Psoas muscle (tissue), 8 donors: Measurements from ENCODE around the gene HECW1. TPM values are rescaled to one million over a fixed set of nuclear protein-coding genes. Genes with fewer than 3 reads are reported as not detected.
A peak's percentile ranks its signal among the peaks of the same experiment; 100 is the strongest.

Experiments
- ATAC-seq, 4 donors: fragments of 200-7000 bp; cut with Tn5 transposase; one replicate each; pipeline ENCODE4 v1.9.1; 2020; ENCODE audit warnings: moderate library complexity in 3 of 4, mild to moderate bottlenecking in 2 of 4
- DNase-seq, 2 donors: peaks; one replicate each; pipeline ENCODE4 v3.0.0-alpha.2; 2020
- H3K27ac ChIP-seq: fragments of 200-600 bp; one replicate; pipeline ENCODE4 v1.8.0; 2022
- H3K27me3 ChIP-seq, 3 donors: fragments of 200-600 bp in 1 of 3; one replicate each; pipeline versions ENCODE4 v1.6.1 to v1.8.0; 2013 to 2022; ENCODE audit warnings: low read length in 2 of 3, mild to moderate bottlenecking in 2 of 3, moderate library complexity in 1 of 3; ENCODE audit not compliant: insufficient read depth in 3 of 3
- H3K36me3 ChIP-seq, 2 donors: fragments of 200-600 bp in 1 of 2; one replicate each; pipeline versions ENCODE4 v1.6.1 to v1.8.0; 2013 to 2022; ENCODE audit warnings: low read depth in 1 of 2, mild to moderate bottlenecking in 1 of 2, moderate library complexity in 1 of 2; ENCODE audit not compliant: insufficient read depth in 1 of 2
- H3K4me1 ChIP-seq: fragments of 200-600 bp; one replicate; pipeline ENCODE4 v1.8.0; 2022
- H3K4me3 ChIP-seq: fragments of 200-600 bp; one replicate; pipeline ENCODE4 v1.8.0; 2022; ENCODE audit warnings: mild to moderate bottlenecking
- H3K9me3 ChIP-seq: fragments of 200-600 bp; one replicate; pipeline ENCODE4 v1.8.0; 2022
- CTCF ChIP-seq: fragments of 200-600 bp; IDR thresholded peaks from one replicate; pipeline ENCODE4 v1.8.0; 2022; ENCODE audit warnings: antibody characterized with exemption
- WGBS, 3 donors: extraction: QIAGEN DNeasy Blood & Tissue Kit; methylation state at CpG; one replicate each; pipeline versions ENCODE4 v1.1.6 to v1.1.7; 2013; 5-methylcytosine and 5-hydroxymethylcytosine counted together
- intact Hi-C, 2 donors: fragments of 100-400 bp; cut with DNase I; formaldehyde crosslinking; loops; one replicate each; pipeline versions ENCODE4 v1.11.0 to v1.14.2; 2022
- polyA plus RNA-seq, 3 donors: library from polyadenylated mRNA; stranded (reverse); fragments of 200-250 nt; gene quantifications; one replicate each; pipeline ENCODE4 v1.2.3, GENCODE V29; 2013
- total RNA-seq, 4 donors: library from RNA; stranded (reverse); fragmentation: NEBNext Ultra II Directional in 2 of 4; extraction: Animal tissue kit (Norgen Biotek cat#: 25700) in 2 of 4; gene quantifications; one replicate each; pipeline versions ENCODE4 v1.2.1 to v1.2.4, GENCODE V29; 2021 to 2023
- donor health status: healthy with polysubstance abuse.
- donor health status: DM: no; HTN: no; CAD: no; lungs with moderate emphysema.
- donor health status: Bipolar disorder and iron deficiency.
- donor health status: healthy.
- donor health status: DM: yes; HTN: yes; CAD: no.
- donor health status: DM: no; HTN: no; CAD: no.
- donor health status: DM: no; HTN: no; CAD: no.
- donor health status: DM: yes; HTN: yes; CAD: no.

The HECW1 gene
- total and polyA plus RNA-seq, 7 donors, result 0.07 to 2.8 (median 1.0) TPM

GRCh38 chr7:43148161-43148731, 35.8 kb downstream of the HECW1 start:
- H3K36me3 ChIP-seq, result no peaks in the 10 kb centered on the region
- intact Hi-C loops, result no loop called here
- H3K4me1 ChIP-seq, result no peaks in the 10 kb centered on the region
- H3K27ac ChIP-seq, result no peak overlapping the region
- no peak for TF ChIP-seq CTCF
- peak in 1 of 4 donors; percentile 79 for ATAC-seq
- DNase-seq, result no peak
- H3K4me3 ChIP-seq, result no peak overlapping the region
- H3K27me3 ChIP-seq, result no peaks in the 10 kb centered on the region
- no peaks in the 10 kb centered on the region for H3K9me3 ChIP-seq

GRCh38 chr7:43151076-43151475, 38.6 kb downstream of the HECW1 start:
- intact Hi-C loops, result no loop called here
- Histone ChIP-seq H3K4me3 (no peak overlapping the region), H3K9me3 (no peaks in the 10 kb centered on the region), H3K4me1 (no peaks in the 10 kb centered on the region), H3K27ac (no peak overlapping the region), H3K27me3 (no peaks in the 10 kb centered on the region), H3K36me3 (no peaks in the 10 kb centered on the region)
- ATAC-seq, result no peak
- 57 to 65% (median 62%) methylated on average over 1 of the region's 1 CpG for WGBS, 3 donors
- TF ChIP-seq CTCF, result no peak
- DNase-seq, result no peak

- no peaks in the 10 kb centered on the region for H3K36me3 ChIP-seq
- intact Hi-C loops, result no loop called here
- TF ChIP-seq CTCF, result no peak
- DNase-seq (no peak), ATAC-seq (no peak)
- H3K9me3 ChIP-seq, result no peaks in the 10 kb centered on the region
- H3K4me3 ChIP-seq, result no peak overlapping the region
- no peak overlapping the region for H3K27ac ChIP-seq
- no peaks in the 10 kb centered on the region for H3K4me1 ChIP-seq
- H3K27me3 ChIP-seq, result no peaks in the 10 kb centered on the region
- WGBS, 3 donors, result 66 to 75% (median 71%) methylated on average over 6 of the region's 6 CpGs
Measured at GRCh38 chr7:43152696-43153095, 40.2 kb downstream of the HECW1 start.

- H3K4me1 ChIP-seq, result no peaks in the 10 kb centered on the region
- WGBS, 3 donors, result 71 to 77% (median 72%) methylated on average over 4 of the region's 4 CpGs
- intact Hi-C loops, result no loop called here
- no peak for TF ChIP-seq CTCF
- no peaks in the 10 kb centered on the region for H3K36me3 ChIP-seq
- no peak overlapping the region for H3K4me3 ChIP-seq
- DNase-seq, result no peak
- no peak overlapping the region for H3K27ac ChIP-seq
- H3K27me3 ChIP-seq, result no peaks in the 10 kb centered on the region
- no peaks in the 10 kb centered on the region for H3K9me3 ChIP-seq
- no peak for ATAC-seq
Measured at GRCh38 chr7:43155636-43156035, 43.2 kb downstream of the HECW1 start.

- ATAC-seq, result no peak
- Histone ChIP-seq H3K36me3 (no peaks in the 10 kb centered on the region), H3K4me1 (no peaks in the 10 kb centered on the region), H3K27me3 (no peaks in the 10 kb centered on the region), H3K4me3 (no peak overlapping the region), H3K27ac (no peak overlapping the region), H3K9me3 (no peaks in the 10 kb centered on the region)
- no peak for TF ChIP-seq CTCF
- intact Hi-C loops, result no loop called here
- no peak for DNase-seq
- 87 to 89% (median 88%) methylated on average over 3 of the region's 3 CpGs for whole genome bisulfite sequencing, 3 donors
Measured at GRCh38 chr7:43163885-43164284, 51.4 kb downstream of the HECW1 start.
